IMR-90 (cell line): Measurements from ENCODE around the gene ATP2B2. TPM values are rescaled to one million over a fixed set of nuclear protein-coding genes. Genes with fewer than 3 reads are reported as not detected.

ENCODE experiments used
- ATAC-seq: fragments of 200-7000 bp; cut with Tn5 transposase; 2 replicates; pipeline ENCODE4 v1.9.1; 2020; ENCODE audit warnings: low read depth, mild to moderate bottlenecking, moderate library complexity
- BruUV-seq: library from RNA; stranded (reverse); fragments of 400-500 nt; replicated peaks from 2 replicates; lab custom pipeline; 2021; lab: Mats Ljungman, UMichigan
- CTCF ChIA-PET: fragments of 300-600 bp; formaldehyde crosslinking; extraction: SDS; loops from one replicate; lab custom pipeline; 2021; ENCODE audit warnings: antibody characterized with exemption; lab: Yijun Ruan, JAX
- POLR2A ChIA-PET: fragments of 300-600 bp; sonication (Branson Sonifier 250); formaldehyde crosslinking; loops from one replicate; lab custom pipeline; 2022; ENCODE audit warnings: antibody characterized with exemption; ENCODE audit not compliant: unreplicated experiment; lab: Charles Lee
- DNase-seq: peaks from one replicate; pipeline ENCODE4 v3.0.0; 2013
- H2AFZ ChIP-seq: replicated peaks from 2 replicates; pipeline ENCODE3; 2013; ENCODE audit warnings: low read length, mild to moderate bottlenecking; ENCODE audit not compliant: poor library complexity
- H2AK5ac ChIP-seq: 2 replicates; pipeline ENCODE4 v1.6.1; 2013; ENCODE audit warnings: low read depth, low read length, inconsistent platforms
- H2AK9ac ChIP-seq: replicated peaks from 2 replicates; pipeline ENCODE3; 2013; ENCODE audit warnings: mild to moderate bottlenecking, low read depth, low read length, moderate library complexity; ENCODE audit not compliant: poor library complexity
- H2BK120ac ChIP-seq: 2 replicates; pipeline ENCODE4 v1.6.1; 2013; ENCODE audit warnings: low read depth, low read length, inconsistent platforms
- H2BK15ac ChIP-seq: 3 replicates; pipeline ENCODE4 v1.6.1; 2013; ENCODE audit warnings: low read depth, low read length, inconsistent platforms
- H2BK20ac ChIP-seq: 2 replicates; pipeline ENCODE4 v1.6.1; 2013; ENCODE audit warnings: low read depth, mild to moderate bottlenecking, inconsistent platforms, low read length, moderate library complexity
- H2BK5ac ChIP-seq: 2 replicates; pipeline ENCODE4 v1.6.1; 2013; ENCODE audit warnings: mild to moderate bottlenecking, low read depth, low read length, inconsistent platforms; ENCODE audit not compliant: poor library complexity, severe bottlenecking
- H3K14ac ChIP-seq: replicated peaks from 2 replicates; pipeline ENCODE4 v1.6.1; 2013; ENCODE audit warnings: low read depth, low read length, inconsistent platforms
- H3K18ac ChIP-seq: 2 replicates; pipeline ENCODE4 v1.6.1; 2013; ENCODE audit warnings: low read depth, low read length, control low read depth
- H3K23ac ChIP-seq: 2 replicates; pipeline ENCODE4 v1.6.1; 2013; ENCODE audit warnings: low read depth, low read length, inconsistent platforms
- H3K27ac ChIP-seq: 2 replicates; pipeline ENCODE4 v1.5.1; 2013; ENCODE audit warnings: mild to moderate bottlenecking, control low read depth, low read length; ENCODE audit not compliant: insufficient read depth
- H3K27me3 ChIP-seq: 2 replicates; pipeline ENCODE4 v1.6.1; 2013; ENCODE audit warnings: low read length; ENCODE audit not compliant: control insufficient read depth, insufficient read depth
- H3K36me3 ChIP-seq: 2 replicates; pipeline ENCODE4 v1.6.1; 2013; ENCODE audit warnings: low read length, mixed read lengths; ENCODE audit not compliant: control insufficient read depth, insufficient read depth
- H3K4ac ChIP-seq: 2 replicates; pipeline ENCODE4 v1.6.1; 2013; ENCODE audit warnings: low read depth, low read length, inconsistent platforms
- H3K4me1 ChIP-seq: 2 replicates; pipeline ENCODE4 v1.6.1; 2013; ENCODE audit warnings: low read length, mixed read lengths; ENCODE audit not compliant: control insufficient read depth, insufficient read depth
- H3K4me2 ChIP-seq: 2 replicates; pipeline ENCODE4 v1.6.1; 2013; ENCODE audit warnings: low read depth, mild to moderate bottlenecking, control low read depth, low read length, moderate library complexity
- H3K4me3 ChIP-seq: 2 replicates; pipeline ENCODE4 v1.5.1; 2013; ENCODE audit warnings: low read depth, mild to moderate bottlenecking, control low read depth, low read length, moderate library complexity; ENCODE audit not compliant: insufficient read depth
- H3K56ac ChIP-seq: 2 replicates; pipeline ENCODE4 v1.6.1; 2013; ENCODE audit warnings: low read length, inconsistent platforms; ENCODE audit not compliant: insufficient read depth; ENCODE audit errors: extremely low read depth
- H3K79me1 ChIP-seq, 2 experiments: 2 replicates each; pipeline ENCODE4 v1.6.1; 2013; ENCODE audit warnings: low read length in 2 of 2, inconsistent platforms in 1 of 2, low read depth in 1 of 2
- H3K9ac ChIP-seq: 2 replicates; pipeline ENCODE4 v1.6.1; 2013; ENCODE audit warnings: low read depth, low read length, control low read depth
- H3K9me1 ChIP-seq: 2 replicates; pipeline ENCODE4 v1.6.1; 2013; ENCODE audit warnings: low read length, inconsistent platforms; ENCODE audit not compliant: insufficient read depth
- H3K9me3 ChIP-seq: 2 replicates; pipeline ENCODE4 v1.6.1; 2013; ENCODE audit warnings: low read length; ENCODE audit not compliant: control insufficient read depth, insufficient read depth
- H4K20me1 ChIP-seq: 2 replicates; pipeline ENCODE4 v1.6.1; 2013; ENCODE audit warnings: low read length, inconsistent platforms; ENCODE audit not compliant: insufficient read depth
- H4K5ac ChIP-seq: 2 replicates; pipeline ENCODE4 v1.6.1; 2013; ENCODE audit warnings: mild to moderate bottlenecking, low read depth, low read length, control low read depth
- H4K8ac ChIP-seq, 2 experiments: 2 replicates each; pipeline ENCODE4 v1.6.1; 2013; ENCODE audit warnings: low read depth in 2 of 2, low read length in 2 of 2, control low read depth in 1 of 2, inconsistent platforms in 1 of 2
- H4K91ac ChIP-seq: 2 replicates; pipeline ENCODE4 v1.6.1; 2013; ENCODE audit warnings: low read depth, low read length, inconsistent platforms; ENCODE audit not compliant: insufficient read depth
- BHLHE40 ChIP-seq: fragments of 150-350 bp; IDR thresholded peaks from 2 replicates; pipeline ENCODE4 v1.6.1; 2016; ENCODE audit warnings: mild to moderate bottlenecking, low read depth, low read length
- CEBPB ChIP-seq: IDR thresholded peaks from 2 replicates; pipeline ENCODE4 v1.6.1; 2012; ENCODE audit warnings: low read depth, low read length, improper control_type of control experiment
- CHD1 ChIP-seq: IDR thresholded peaks from 2 replicates; pipeline ENCODE4 v1.6.1; 2012; ENCODE audit warnings: low read depth, low read length, improper control_type of control experiment
- FOS ChIP-seq: fragments of 150-350 bp; IDR thresholded peaks from 2 replicates; pipeline ENCODE4 v1.6.1; 2016; ENCODE audit warnings: low read depth, low read length
- MAZ ChIP-seq: IDR thresholded peaks from 2 replicates; pipeline ENCODE4 v1.6.1; 2012; ENCODE audit warnings: low read depth, mild to moderate bottlenecking, low read length, improper control_type of control experiment, moderate library complexity, borderline replicate concordance
- NFE2L2 ChIP-seq: fragments of 150-350 bp; IDR thresholded peaks from 2 replicates; pipeline ENCODE4 v1.6.1; 2016; ENCODE audit warnings: low read depth, mild to moderate bottlenecking, low read length
- RFX5 ChIP-seq: IDR thresholded peaks from 2 replicates; pipeline ENCODE4 v1.8.0; 2012; ENCODE audit warnings: low read depth, mild to moderate bottlenecking, low read length, moderate library complexity
- USF2 ChIP-seq: fragments of 150-350 bp; IDR thresholded peaks from 2 replicates; pipeline ENCODE4 v1.6.1; 2017; ENCODE audit warnings: mild to moderate bottlenecking, antibody characterized with exemption, low read length, low read depth
- WGBS, 2 experiments: methylation state at CpG; one replicate each; pipeline versions ENCODE4 v1.1.5 to v1.1.7; 2013; ENCODE audit warnings: missing lambda C conversion rate in 2 of 2; ENCODE audit not compliant: insufficient read length in 1 of 2; ENCODE audit errors: extremely low coverage in 2 of 2; 5-methylcytosine and 5-hydroxymethylcytosine counted together
- dilution Hi-C: fragments of 300-500 bp; cut with HindIII; formaldehyde crosslinking; loops from one replicate; pipeline ENCODE4 v1.14.3; 2018; ENCODE audit warnings: low sequenced_read_pairs; ENCODE audit not compliant: unreplicated experiment
- in situ Hi-C: fragments of 300-500 bp; cut with MboI; formaldehyde crosslinking; loops from 3 replicates; pipeline ENCODE4 v1.14.3; 2019; ENCODE audit warnings: low sequenced_read_pairs, inconsistent platforms, mixed read lengths
- intact Hi-C: fragments of 100-400 bp; cut with micrococcal nuclease; formaldehyde crosslinking; loops from 2 replicates; pipeline ENCODE4 v1.10.0; 2022
- polyA plus RNA-seq, 3 experiments: library from polyadenylated mRNA; depleted of rRNA; stranded (reverse); fragments of >200 nt; gene quantifications; 2 replicates each; pipeline ENCODE4 v1.2.3, GENCODE V29; 2012; ENCODE audit warnings: low replicate concordance in 1 of 3
- total RNA-seq: library from RNA; depleted of rRNA; stranded (reverse); fragments of >200 nt; gene quantifications from 2 replicates; pipeline ENCODE4 v1.2.3, GENCODE V29; 2012
- TF ChIP-seq, protein P1 (sequence below): fragments of 150-350 bp; IDR thresholded peaks from 2 replicates; pipeline ENCODE4 v1.6.1; 2016; ENCODE audit warnings: low read depth, mild to moderate bottlenecking, low read length, moderate library complexity, borderline replicate concordance

The ATP2B2 gene
- total and polyA plus RNA-seq, 2 of the 4 experiments (the other 2 are of a cell fraction), result under 0.01 to 0.02 TPM

- intact Hi-C loops, result no loop called here
- ChIA-PET POLR2A (no interaction called here), CTCF (no interaction called here)
- Histone ChIP-seq H4K8ac (no peak overlapping the region), H2AFZ (no peak overlapping the region), H4K5ac (no peak overlapping the region), H3K9me3 (no peaks in the 10 kb centered on the region), H3K4me1 (no peaks in the 10 kb centered on the region), H2BK20ac (no peak overlapping the region), H3K27me3 (peaks cover 22% of the 10 kb centered on the region), H3K79me1 (no peaks in the 10 kb centered on the region), H3K56ac (no peak overlapping the region), H3K4me2 (no peak overlapping the region), H4K20me1 (no peaks in the 10 kb centered on the region), H2AK5ac (no peak overlapping the region), H2BK120ac (no peak overlapping the region), H3K14ac (no peak overlapping the region), H3K36me3 (no peaks in the 10 kb centered on the region), H3K4me3 (no peak overlapping the region), H3K18ac (no peak overlapping the region), H3K9me1 (no peaks in the 10 kb centered on the region), H3K27ac (no peak overlapping the region), H3K23ac (no peak overlapping the region), H3K9ac (no peak overlapping the region), H2AK9ac (no peak overlapping the region), H4K91ac (no peak overlapping the region), H2BK5ac (no peak overlapping the region), H3K4ac (no peak overlapping the region), H2BK15ac (no peak overlapping the region)
- dilution Hi-C loops, result no loop called here
- BruUV-seq, result no TSS peak
- no peak for TF ChIP-seq RFX5
- no peak for TF ChIP-seq MAZ
- no peak for TF ChIP-seq USF2
- no peak for TF ChIP-seq FOS
- no peak for TF ChIP-seq NFE2L2
- TF ChIP-seq CEBPB, result no peak
- TF ChIP-seq CHD1, result no peak
- TF ChIP-seq, protein P1, sequence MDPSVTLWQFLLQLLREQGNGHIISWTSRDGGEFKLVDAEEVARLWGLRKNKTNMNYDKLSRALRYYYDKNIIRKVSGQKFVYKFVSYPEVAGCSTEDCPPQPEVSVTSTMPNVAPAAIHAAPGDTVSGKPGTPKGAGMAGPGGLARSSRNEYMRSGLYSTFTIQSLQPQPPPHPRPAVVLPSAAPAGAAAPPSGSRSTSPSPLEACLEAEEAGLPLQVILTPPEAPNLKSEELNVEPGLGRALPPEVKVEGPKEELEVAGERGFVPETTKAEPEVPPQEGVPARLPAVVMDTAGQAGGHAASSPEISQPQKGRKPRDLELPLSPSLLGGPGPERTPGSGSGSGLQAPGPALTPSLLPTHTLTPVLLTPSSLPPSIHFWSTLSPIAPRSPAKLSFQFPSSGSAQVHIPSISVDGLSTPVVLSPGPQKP, result no peak
- TF ChIP-seq BHLHE40, result no peak
- WGBS, 2 experiments, result 25% methylated on average over 2 of the region's 3 CpGs; no CpG with 5 or more reads in 1 of the 2 experiments
- DNase-seq, result no peak
- in situ Hi-C loops, result no loop called here
- ATAC-seq, result no peak
Measured at GRCh38 chr3:10494180-10494579, 11.2 kb downstream of the ATP2B2 start.
